ENCODE measurements around the gene GLI2.

Gene GLI2

DNA sequence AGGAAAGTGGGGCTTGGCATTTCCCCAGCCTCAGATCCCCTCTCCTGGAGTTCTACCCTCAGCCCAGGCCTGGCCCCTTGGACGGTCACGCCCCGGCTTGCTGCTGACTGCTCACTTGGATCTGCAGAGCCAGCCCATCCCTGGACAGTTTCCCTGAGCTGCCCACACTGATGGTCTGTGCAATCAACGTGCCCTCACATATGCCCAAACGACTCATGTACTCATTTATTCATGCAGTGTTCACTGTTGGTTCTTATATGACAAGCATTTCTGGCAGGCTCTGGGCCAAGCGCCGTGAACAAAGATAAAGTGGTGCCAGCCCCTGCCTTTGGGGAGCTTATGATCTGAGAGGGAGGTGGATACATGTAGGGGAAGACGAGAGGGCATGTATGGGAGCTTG is 20.3 kb upstream of the GLI2 start:
- DNase-seq (ENCODE audit: low read depth): no peak

GRCh38 chr2:120715941-120716340 is 19.7 kb upstream of the GLI2 start:
- DNase-seq (ENCODE audit: low read depth): no peak

GRCh38 chr2:120716641-120717585 is 18.8 kb upstream of the GLI2 start:
- DNase-seq (ENCODE audit: low read depth): no peak

GRCh38 chr2:120719491-120719890 is 16.2 kb upstream of the GLI2 start:
- no peak for DNase-seq (ENCODE audit: low read depth)

DNA sequence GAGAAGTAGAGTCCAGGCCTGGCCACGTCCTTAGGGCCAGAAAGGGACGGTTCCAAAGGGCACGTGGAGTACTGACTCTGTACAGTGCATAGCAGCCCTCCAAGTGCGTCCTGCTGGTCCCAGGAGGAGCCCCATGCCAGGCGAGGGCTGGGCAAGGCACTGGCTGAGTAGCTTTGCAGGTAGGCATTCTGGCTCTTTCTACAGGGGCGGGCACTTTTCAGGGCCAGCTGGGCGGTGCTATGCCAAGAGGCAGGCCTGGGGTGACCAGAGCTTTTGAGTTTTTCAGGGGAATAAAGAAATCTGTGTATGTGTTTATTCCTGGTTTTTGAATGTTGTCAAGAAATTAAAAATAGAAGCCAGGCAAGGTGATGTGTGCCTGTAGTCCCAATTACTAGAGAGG is 15.4 kb upstream of the GLI2 start:
- no peak for DNase-seq (ENCODE audit: low read depth)

- DNase-seq (ENCODE audit: low read depth): no peak
Measured at GRCh38 chr2:120720746-120721375, 14.8 kb upstream of the GLI2 start.

DNA sequence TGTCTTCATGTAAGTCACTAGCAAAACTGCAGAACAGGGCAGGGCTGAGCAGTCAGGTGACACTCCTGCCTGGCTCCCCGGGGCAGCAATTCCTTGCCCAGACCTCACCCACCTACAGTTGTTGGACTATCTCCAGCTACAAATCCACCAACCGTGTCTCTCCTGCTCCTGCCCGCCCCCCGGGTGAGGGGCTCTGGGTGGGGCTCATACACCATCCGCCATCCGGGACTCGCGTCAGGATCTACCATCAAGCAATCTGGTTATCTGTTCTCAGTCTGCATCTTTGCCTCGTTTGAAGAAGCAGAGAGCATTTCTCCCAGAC is 13.5 kb upstream of the GLI2 start:
- DNase-seq (ENCODE audit: low read depth): no peak

GRCh38 chr2:120722568-120723421 is 12.9 kb upstream of the GLI2 start:
- no peak for DNase-seq (ENCODE audit: low read depth)

- DNase-seq (ENCODE audit: low read depth): no peak
Measured at GRCh38 chr2:120726245-120726644, 9.4 kb upstream of the GLI2 start.

DNA sequence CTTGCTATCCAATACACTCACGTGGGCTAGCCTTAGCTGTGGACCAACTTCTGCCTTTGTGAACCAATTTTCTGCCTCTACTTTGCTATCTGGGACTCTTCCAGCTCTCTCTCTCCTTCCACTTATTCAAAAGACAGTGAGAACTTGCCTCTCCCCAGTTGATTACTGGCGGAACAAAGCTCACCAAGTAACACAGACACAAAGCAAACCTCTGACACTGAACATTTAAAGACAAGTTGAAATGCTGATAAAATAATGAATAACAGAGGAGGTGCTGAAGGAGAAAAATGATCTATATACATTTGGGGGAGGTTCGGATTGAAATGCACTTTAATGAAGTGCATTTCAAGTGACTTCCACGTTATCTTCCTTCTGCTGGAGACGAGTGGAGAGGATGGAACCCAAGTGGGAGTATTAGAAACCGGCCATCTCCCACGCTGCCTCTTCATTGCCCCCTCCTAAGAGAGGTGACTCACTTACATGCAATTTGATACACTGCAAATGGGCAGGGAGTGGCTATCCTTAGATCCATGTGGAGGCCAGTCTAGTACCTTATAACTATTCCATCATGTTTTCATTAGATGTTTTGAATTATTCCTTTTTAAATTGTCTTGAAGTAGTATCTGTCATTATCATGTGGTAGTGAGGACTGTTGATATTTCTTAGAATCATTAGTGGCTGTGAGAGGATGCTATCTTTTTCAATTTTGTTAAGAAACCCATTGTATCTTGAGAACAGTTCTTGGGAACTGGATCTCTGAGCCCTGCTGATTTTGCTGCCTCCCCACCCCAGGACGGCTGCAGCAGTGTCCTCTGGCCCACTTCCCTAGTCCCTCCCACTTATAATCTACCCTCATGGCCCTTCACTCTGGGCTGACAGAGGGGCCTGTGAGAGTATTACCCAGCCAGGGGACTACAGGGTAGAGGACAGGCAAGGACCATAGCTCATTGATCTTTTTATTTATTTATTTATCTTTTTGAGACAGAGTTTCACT is 6.0 kb upstream of the GLI2 start:
- DNase-seq (ENCODE audit: low read depth): no peak

- no peak for DNase-seq (ENCODE audit: low read depth)
Measured at GRCh38 chr2:120731175-120731574, 4.5 kb upstream of the GLI2 start.

GRCh38 chr2:120732506-120733237 is 3.0 kb upstream of the GLI2 start:
- no peak for DNase-seq (ENCODE audit: low read depth)

- DNase-seq (ENCODE audit: low read depth): no peak
Measured at GRCh38 chr2:120733238-120733932, 2.3 kb upstream of the GLI2 start.

GRCh38 chr2:120734930-120735651 is 577 bp upstream of the GLI2 start:
- no peak for DNase-seq (ENCODE audit: low read depth)

- DNase-seq (ENCODE audit: low read depth): no peak
Measured at GRCh38 chr2:120736202-120736623, 545 bp downstream of the GLI2 start.

DNA sequence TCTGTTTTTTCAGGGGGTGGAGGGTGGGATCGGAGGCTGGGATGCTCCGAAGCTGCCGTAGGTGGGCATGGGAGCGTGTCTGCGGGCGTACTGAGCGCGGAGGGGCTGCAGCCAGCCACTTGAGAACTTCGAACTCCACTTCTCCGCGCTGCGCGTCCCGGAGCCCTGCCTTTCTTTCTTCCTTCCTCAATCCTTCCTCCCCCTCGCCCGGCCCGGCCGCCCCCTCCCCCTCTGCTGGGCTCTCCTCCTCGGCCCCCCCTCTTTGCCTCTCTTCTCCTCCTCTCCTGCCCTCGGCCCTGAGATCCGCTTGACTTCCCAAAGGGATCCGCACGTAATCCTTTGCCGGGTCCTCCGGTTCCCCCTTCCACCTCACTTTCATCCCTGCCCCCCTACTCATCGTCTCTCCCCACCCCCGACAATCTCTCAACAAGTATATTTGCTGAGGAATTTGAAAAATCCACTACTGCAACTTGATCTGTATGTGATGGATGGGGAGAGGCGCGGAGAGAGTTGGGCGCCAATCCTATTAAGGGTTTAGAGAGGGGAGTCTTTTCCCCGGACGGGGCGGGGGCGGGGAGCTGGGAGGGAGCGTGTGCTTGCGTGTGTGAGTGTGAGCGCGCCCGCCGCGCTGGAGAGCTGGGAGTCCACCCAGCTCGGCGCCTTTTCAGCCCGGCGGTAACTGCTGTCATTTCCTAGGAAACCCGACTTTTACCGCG is 1.1 kb downstream of the GLI2 start:
- no peak for DNase-seq (ENCODE audit: low read depth)

DNA sequence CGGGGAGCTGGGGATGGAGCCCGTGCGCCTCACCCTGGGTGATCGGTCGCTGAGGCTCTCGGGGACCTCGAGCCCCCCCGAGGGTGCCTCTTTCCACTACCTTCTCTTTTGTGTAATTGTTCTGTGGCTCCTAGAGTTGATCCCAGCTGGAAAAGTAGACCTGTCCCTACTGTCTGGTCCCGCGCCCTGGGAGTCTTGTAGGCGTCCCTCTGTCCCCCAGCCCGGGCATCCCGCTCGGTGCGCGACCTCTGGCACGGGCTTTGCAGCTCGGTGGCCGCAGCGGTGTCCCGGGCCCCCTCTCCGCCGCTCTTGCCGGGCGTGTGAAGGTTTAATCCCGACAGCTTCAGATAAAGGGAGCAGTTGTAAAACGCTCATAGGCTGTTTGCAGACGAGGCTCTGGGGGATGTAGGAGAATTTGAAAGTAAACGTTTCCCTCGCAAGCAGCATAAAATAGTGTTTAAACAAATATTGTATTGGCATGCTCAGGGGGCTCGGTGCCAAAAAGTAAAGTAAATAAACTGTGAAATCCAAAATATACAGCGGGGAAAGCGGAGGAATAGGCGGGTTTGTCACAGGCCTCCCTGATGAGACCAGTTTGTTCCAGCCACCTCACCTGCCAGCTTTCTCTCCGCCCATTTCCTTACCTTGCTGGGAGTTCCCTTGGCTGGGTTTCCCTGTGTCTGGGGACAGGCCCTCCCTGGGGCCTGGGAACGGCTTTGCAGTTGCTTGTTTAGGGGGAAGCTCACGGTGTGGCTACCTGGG is 1.9 kb downstream of the GLI2 start:
- no peak for DNase-seq (ENCODE audit: low read depth)

DNA sequence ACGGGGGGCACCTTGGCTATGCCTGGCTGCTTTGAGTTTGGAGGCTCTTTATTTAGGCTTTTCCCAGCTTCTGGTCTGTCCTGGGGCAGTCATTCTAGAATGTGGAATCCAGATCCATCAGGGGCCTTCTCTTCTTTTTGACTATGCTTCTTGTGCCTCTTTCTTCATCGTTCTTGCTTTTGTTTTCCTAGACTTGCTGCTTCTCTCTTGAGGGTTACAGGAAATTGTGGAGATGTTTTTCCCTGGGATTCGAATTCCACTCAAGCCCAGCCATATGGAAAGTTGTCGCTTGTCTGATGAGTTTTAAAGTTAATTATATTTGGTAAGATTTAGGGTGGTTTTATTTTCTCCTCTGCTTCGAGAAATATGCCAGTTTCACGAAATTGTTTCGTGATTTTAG is 2.4 kb downstream of the GLI2 start:
- DNase-seq (ENCODE audit: low read depth): no peak
